ENCODE results near the gene NPIPB2. TPM values are rescaled to one million over a fixed set of nuclear protein-coding genes. Genes with fewer than 3 reads are reported as not detected.
A peak's percentile ranks its signal among the peaks of the same experiment; 100 is the strongest.

The NPIPB2 gene
- total and polyA plus RNA-seq, 12 donors: 1.2 to 8.9 (median 2.4) TPM

DNA sequence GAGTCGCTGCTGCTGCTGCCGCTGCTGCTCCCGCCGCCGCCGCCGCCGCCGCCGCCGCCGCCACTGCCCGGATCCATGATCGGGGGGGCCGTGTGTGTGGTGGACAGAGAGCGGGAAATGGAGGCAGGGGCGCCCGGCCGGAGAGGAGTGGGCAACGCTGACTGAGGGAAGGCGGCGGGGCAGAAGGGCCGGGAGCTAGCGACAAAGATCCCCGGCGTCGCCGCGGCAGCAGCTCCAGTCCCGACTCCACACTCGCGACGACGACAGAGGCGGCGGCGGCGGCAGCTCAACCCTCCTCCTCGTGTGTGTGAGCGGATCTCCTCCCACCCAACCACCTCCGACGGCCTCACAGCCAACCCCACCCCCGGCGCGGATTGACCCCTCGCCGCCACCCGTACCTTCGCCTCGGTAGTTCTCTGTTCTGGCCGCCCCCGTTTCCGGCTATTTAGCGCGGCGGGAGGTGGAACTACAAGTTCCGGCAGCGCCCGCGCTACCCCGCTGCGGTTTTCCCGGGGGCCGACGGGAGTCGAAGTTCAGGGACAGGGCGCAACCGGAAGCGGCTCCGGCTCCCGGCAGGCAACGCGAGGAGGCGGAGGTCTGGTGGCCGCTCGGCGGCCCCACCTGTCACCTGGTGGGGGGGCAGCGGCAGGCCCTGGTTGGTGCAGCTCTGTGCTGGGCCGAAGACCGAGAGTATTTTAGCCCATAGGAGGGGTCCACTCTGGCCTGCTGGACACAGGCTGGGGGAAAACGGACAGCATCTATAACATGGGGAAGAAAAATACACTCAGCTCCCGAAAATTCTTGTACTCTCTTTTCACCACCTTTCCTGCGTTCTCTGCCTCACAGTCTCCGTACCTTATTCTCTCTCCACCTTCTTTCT lies 26.0 kb downstream of the NPIPB2 start, which contains the start of gene GSPT1:
Gene GSPT1, minus strand, starts transcription at position 313 of the 880 bp plus-strand sequence. Its CDS starts 236 bp downstream, at position 77.
- Histone ChIP-seq H3K27ac (peak within 1 kb of the TSS; percentile 55 to 99 (median 95)), H3K9me3 (no peaks in the 10 kb centered on the region), H3K4me3 (peak within 1 kb of the TSS; percentile 66 to 92 (median 83)), H3K36me3 (no peaks in the 10 kb centered on the region), H3K27me3 (peaks cover 0 to 5% (median 0%) of the 10 kb centered on the region in 7 donors), H3K4me1 (peaks cover 4 to 41% (median 33%) of the 10 kb centered on the region in 9 donors)
- ATAC-seq: peak; percentile 96 to 99 (median 98)
- DNase-seq: peak; percentile 99 to 100
- TF ChIP-seq, protein P1, sequence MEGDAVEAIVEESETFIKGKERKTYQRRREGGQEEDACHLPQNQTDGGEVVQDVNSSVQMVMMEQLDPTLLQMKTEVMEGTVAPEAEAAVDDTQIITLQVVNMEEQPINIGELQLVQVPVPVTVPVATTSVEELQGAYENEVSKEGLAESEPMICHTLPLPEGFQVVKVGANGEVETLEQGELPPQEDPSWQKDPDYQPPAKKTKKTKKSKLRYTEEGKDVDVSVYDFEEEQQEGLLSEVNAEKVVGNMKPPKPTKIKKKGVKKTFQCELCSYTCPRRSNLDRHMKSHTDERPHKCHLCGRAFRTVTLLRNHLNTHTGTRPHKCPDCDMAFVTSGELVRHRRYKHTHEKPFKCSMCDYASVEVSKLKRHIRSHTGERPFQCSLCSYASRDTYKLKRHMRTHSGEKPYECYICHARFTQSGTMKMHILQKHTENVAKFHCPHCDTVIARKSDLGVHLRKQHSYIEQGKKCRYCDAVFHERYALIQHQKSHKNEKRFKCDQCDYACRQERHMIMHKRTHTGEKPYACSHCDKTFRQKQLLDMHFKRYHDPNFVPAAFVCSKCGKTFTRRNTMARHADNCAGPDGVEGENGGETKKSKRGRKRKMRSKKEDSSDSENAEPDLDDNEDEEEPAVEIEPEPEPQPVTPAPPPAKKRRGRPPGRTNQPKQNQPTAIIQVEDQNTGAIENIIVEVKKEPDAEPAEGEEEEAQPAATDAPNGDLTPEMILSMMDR (IDR thresholded peaks at IDR 0.05): peak in 5 of 9 donors; percentile 17 to 35 (median 24)
- intact Hi-C loops (cut with DNase I): loop anchor here in 3 of 10 donors (5.0 to 10.0 kb wide), 4 partner anchors 61 to 886 kb away; partner anchors contain the start of genes RSL1D1 (in 2 of the 3), CPPED1 (in 1 of the 3), SNX29 (in 1 of the 3) and ZC3H7A (in 1 of the 3)
- 1% methylated on average over 76 to 84 of the region's 84 CpGs for WGBS, 2 donors

DNA sequence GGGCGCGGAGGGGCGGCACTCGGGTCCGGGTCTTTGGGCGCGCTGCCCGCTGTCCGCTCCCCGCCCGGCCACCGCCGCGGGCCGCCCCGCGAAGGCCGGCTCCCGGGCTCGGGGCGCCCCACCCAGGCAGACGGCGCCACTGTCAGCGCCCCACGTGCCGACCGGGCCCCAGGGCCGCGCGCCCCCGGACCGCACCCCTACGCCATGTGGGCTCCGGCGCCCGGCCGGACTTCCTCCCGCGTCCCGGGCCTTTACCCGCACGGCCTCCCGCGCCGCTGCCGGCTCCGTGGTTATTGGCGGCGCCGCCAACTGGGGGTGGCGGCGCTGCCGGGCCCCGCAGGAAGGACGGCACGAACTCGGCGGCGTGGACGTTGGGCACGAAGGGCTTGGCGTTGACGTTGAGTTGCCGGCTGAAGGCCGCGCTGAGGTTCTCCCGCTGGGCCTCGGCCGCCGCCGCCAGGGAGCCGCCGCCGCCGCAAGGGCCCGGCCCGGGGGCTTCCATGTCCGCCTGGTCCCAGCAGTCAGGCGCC lies 26.7 kb downstream of the NPIPB2 start:
- Histone ChIP-seq H3K27ac (peak overlapping the region; percentile 55 to 99 (median 95)), H3K4me1 (peaks cover 4 to 48% (median 40%) of the 10 kb centered on the region in 9 donors), H3K9me3 (no peaks in the 10 kb centered on the region), H3K27me3 (no peaks in the 10 kb centered on the region), H3K4me3 (peak overlapping the region; percentile 66 to 92 (median 83)), H3K36me3 (no peaks in the 10 kb centered on the region)
- intact Hi-C loops (cut with DNase I): loop anchor here in 3 of 10 donors (5.0 to 10.0 kb wide), 4 partner anchors 60 to 887 kb away; partner anchors contain the start of genes RSL1D1 (in 2 of the 3), CPPED1 (in 1 of the 3), SNX29 (in 1 of the 3) and ZC3H7A (in 1 of the 3)
- ATAC-seq: peak in 4 of 8 donors; percentile 8 to 37 (median 17)
- peak; percentile 28 to 53 for DNase-seq
- TF ChIP-seq, protein P1 (IDR thresholded peaks at IDR 0.05): peak in 1 of 9 donors; percentile 9
- 0 to 1% methylated on average over 45 to 79 of the region's 79 CpGs for WGBS, 2 donors

DNA sequence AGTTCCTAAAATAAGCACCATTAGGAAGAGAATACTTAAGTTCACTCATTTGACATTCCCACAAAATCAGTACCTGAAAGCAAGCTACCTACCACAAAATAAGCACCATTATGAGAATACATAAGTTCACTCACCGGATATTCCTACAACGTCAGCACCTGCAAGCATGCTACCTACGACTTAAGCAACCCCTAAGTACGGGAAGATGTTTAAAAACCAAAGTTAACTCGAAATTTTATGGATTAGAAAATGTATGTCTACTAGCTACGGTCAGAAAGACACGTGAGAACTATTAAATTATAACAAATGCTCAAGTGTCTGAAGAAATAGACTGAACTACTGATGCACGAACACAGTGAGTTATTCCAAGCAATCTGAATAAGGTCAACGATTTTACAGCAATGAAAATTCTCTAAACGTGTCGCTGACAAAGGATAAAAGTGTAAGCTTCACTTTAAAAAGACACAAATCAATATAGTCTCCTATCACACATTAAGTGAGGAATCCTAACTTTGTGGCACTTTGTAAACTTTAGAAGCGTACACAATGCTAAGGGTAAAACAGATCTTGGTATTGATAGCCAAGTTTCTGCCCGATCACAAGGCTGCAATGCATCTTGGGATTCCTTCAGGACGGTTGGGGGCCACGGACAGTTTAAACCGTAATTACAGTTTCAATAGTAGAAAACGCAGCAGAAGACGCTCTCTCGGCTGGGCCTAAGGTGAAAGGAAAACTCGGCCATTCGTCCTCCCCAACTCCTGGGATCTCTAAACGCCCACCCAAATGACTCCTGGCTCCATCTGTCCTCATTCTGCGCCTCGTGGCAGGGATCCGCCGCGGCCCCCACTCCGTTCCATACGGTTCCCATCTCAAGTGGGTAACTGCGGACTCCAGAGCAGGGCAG lies 27.4 kb downstream of the NPIPB2 start:
- TF ChIP-seq, protein P1 (IDR thresholded peaks at IDR 0.05): no peak
- no peaks in the 10 kb centered on the region for H3K9me3 ChIP-seq
- peak overlapping the region; percentile 66 to 92 (median 83) for H3K4me3 ChIP-seq
- no peak for ATAC-seq
- peak overlapping the region; percentile 55 to 99 (median 95) for H3K27ac ChIP-seq
- intact Hi-C loops (cut with DNase I): loop anchor here in 4 of 10 donors (5.0 to 10.0 kb wide), 5 partner anchors 60 to 888 kb away; partner anchors contain the start of genes RSL1D1 (in 3 of the 4), CPPED1 (in 1 of the 4), SNX29 (in 1 of the 4) and ZC3H7A (in 1 of the 4)
- H3K4me1 ChIP-seq: peaks cover 4 to 56% (median 44%) of the 10 kb centered on the region in 9 donors
- H3K27me3 ChIP-seq: no peaks in the 10 kb centered on the region
- H3K36me3 ChIP-seq: no peaks in the 10 kb centered on the region
- WGBS, 2 donors: 4% methylated on average over 30 of the region's 30 CpGs
- peak in 1 of 2 donors; percentile 21 for DNase-seq

Measured in heart right ventricle (tissue), 16 donors.